ENCODE measurements around the gene CFAP20.

Gene CFAP20

DNA sequence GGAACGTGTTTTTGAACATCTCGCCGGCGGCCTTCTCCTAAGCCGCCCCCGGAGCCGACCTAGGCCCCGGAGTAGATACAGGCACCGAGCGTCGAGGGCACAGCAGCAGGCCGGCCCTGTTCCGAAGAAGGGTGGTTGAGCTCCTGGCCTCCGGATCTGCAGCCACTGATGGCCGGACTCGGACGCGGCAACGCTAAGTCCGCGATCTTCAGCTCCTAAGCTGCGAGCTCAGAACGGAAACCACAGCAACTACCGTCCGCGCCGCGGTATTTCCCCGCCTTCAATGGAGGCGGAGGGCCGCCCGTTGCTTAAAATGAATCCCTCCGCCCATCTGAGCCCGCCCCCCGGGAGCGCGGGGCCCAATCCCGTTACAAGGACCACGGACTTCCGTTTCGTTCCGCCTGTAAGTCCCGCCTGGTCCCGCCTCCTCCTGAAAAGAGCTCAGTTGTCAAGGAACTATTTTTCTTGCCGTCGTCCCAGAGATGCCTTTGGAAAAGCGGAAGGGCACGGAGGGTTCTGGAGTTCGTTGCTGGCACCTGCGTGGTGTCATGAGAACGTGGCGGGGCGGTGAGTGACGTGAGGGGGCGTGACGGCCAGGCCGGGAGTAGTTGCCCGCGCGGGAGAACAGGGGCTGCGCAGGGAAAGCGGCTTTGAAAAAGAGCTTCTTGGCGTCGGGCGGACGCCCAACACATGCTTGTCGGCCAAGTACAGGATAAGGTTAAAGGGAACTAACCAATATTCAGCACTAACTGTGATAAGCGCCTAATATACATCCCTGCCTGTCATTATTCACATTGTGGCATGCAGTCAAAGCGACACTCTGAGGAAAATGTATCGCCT, at the start of gene CFAP20:
CFAP20 (minus strand) TSS at position 285 of the 840 bp plus-strand sequence; CDS start at position 19, 266 bp downstream.
- peak; percentile 90 for DNase-seq

DNA sequence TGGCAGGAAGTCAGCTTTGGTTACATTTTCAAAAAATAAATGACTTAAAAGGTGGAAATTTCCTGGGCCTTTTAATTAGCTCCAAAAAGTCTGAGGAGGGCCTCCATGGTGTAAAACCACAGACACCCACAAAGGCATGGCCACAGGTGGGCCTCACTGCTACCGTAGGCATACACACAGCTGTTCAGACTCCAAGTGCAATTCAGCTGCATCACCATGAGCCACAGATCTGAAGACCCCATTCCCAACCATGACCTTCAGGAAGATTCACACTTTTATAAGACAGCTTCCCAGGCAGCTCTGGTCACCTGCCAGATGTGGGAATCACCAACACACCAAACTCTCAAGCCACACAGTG, 48.2 kb upstream of the CFAP20 start:
- DNase-seq: no peak

DNA sequence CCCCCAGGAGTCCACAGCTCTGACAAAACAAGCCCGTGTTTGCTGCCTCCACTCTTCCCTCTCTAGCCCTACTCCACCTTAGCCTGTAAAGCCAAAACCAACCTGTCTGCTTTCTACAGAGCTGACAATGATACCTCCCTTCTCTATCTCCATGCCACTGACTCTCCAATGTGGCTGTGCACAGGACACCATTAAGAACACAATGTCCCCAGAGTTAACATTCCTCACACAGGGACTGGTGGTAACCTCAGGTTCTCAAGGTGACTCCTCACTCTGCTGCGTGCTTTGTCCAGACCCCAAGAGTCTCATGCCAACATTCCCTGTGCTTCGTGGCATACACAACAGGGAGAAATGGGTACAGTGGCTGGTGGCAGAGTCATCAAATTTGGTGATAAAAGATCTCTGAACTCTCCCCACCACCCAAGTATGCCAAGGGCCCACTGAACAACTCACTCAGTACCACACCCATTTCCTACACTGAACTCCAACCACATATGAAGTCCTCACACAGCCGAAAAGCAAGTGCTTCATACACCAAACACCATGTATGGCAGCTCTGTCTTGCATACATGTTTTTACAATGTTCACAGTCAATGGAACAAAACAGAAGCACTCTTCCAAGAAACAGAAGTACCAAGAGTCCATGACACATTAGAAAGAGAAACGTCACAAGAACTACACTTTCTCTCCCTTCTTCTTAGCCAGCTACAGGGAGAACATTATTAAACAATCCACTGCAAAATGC, 47.6 kb upstream of the CFAP20 start:
- DNase-seq: no peak

DNA sequence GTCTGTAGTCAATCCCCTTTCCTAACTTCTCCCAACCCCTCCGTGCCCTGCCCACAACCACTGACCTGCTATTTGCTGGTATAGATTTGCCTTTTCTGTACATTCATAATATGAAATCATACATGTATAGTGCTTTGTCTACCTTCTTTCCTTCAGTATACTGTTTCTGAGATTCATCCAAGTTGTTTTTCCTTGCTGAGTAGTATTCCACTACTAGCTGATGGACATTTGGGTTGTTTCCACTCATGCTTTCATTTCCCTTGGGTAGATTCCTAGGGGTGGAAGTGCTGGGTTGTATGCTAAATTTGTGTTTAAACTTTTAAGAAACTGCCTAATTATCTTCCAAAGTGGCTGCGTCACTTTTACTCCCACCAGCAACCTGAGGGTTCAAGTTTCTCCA, 41.0 kb upstream of the CFAP20 start:
- no peak for DNase-seq

DNA sequence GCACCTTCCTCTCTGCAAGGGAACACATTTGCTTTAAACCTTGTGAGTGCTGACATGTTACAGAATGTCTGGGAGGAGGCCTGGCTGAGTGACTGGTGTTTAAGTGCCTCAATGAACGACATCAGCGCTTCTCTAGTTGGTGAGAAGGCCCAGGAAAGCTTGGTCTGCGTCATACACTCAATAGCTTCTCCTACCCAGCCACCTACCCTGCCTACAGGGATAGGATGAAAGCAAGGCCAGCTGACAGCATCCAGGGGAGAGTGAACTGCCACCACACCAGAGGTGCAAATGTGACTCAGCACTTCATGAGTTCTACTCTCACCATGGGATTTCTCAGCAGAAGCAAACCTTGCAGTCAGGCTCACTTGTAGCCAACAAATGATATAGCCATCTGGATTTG, 31.7 kb upstream of the CFAP20 start:
- no peak for DNase-seq

DNA sequence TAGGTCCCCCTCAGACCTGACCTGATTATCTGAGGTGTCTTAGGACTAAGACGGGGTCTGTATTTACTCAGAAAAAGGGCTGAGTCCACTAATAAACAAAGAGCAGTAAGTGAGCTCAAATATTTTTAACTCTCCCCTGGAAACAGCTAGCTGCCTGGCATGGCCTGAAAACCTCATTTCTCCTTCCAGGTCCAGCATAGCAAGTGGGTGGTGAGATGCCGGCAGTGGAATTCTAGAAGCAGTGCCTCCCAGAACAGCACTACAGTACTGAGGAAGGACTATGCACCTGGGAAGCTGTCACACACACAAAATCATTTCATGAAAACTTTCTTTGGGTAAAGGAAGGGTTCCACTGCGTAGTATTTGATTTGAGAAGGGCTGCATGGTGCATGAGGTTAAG, 29.5 kb upstream of the CFAP20 start:
- no peak for DNase-seq

DNA sequence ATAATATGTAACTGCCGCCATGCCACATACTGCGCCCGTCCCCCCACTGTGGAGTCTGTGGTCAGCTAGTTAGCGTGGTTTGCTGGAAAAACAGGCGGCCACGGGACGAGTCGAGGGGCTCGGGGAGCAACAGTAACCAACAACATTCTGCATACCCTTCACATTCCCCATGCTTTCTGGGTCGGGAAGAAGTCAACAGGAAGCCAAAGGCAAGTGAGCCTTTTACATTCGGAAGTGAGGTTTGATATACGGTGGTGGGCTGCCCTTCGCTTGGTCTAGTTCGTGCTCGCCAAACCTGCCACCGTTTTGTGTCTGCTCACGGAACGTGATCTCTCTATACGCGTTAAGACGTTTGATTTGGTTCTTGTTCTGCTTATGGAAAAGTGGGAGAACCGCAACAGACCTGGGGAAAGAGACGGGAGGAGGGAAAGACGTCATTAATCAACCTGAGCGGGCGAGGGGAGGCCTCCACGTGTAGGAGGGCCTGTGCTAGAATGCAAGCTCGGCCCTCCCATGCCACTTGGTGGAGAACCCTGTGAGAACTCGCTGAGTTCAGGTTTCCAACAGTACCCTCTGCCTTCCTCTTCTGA, 28.9 kb upstream of the CFAP20 start:
- DNase-seq: no peak

DNA sequence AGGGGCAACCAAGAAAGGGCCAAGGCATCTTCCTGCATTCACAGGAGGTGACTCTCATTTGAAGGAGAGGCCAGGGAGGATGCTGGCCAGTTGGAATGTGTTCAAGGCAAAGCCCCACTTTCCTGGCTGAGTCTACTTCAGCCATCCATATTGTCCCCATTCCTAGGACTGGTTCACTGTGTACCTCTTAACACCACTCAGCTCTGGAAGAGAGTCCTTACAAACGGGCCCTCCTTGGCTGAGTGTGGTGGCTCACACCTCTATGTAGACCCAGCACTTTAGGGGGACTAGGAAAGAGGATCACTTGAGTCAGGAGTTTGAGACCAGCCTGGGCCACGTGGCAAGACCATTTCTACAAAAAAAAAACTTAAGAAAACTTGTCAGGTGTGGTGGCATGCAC, 28.1 kb upstream of the CFAP20 start:
- DNase-seq: no peak

DNA sequence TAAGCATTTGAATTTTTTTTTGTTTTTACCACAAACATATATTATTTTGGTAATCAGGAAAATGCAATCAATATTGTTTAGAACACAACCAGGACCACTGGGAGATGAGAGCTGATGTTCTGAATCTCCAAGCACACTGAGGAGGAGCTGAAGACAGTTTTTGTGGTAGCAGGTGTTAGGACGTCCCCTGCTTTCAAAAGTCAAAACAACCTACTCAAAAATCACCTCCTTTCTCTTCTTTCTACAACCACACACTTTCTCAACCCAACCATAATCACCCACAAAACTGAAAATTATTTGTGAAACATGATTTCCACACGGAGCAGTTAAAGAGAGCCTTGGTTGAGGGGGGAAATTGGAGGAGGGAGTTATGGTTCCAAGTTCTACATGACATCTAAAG, 26.7 kb upstream of the CFAP20 start:
- DNase-seq: no peak

DNA sequence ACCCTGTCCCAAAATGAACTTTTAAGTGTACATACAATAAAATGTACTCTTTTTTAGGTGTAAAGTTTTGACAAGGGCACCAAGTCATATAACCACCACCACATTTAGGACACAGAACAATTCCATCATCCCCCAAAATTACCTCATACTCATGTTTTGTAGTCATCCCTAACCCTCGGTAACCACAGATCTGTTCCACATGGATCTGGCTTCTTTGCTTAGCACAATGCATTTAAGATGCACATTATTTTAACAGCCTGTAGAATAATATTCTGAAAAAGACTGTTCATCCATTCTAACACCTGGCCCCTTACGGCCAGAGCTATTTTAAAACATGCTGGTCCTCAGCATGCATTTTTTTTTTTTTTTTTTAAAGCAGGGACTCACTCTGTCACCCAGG, 25.2 kb upstream of the CFAP20 start:
- no peak for DNase-seq

DNA sequence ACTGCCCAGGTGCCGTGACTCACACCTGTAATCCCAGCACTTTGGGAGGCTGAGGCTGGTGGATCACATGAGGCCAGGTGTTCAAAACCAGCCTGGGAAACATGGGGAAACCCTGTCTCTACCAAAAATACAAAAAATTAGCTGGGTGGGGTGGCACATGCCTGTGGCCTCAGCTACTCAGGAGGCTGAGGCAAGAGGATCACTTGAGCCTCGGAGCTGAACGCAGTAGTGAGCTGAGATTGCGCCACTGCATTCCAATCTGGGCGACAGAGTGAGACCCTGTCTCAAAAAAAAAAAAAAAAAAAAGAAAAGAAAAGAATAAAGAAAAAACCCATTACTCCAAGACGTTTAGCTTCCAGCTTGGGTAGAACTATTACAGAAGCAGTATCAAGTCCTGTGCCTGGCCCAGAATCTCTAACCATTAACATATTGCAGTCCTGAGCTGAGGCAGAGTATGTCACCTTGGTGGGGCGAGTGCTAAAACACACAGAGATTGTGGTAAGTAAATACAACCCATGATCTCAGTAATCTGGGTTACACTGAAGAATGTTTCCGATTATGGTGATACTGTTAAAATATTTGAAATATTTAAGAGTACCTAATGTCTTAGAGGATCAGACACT, 23.2 kb upstream of the CFAP20 start:
- no peak for DNase-seq

DNA sequence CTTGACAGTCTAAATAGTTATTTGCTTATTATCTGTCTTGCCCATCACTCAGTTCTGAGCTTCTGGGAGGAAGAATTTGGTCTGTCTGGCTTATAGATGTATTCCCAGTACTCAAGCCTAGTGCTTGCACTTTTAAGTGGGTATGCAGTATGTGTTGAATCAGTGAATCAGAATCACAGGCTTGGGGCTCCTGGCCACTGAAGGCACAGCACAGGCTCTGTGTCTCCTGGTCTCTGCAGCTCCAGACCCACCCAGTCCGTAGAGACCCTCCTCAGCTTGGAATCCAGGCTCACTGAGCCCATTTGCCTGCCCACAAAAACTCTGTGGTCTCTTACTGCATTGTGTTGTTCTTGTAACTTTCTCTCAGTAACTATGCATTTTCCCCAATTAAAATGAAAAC, 19.3 kb upstream of the CFAP20 start:
- DNase-seq: no peak

DNA sequence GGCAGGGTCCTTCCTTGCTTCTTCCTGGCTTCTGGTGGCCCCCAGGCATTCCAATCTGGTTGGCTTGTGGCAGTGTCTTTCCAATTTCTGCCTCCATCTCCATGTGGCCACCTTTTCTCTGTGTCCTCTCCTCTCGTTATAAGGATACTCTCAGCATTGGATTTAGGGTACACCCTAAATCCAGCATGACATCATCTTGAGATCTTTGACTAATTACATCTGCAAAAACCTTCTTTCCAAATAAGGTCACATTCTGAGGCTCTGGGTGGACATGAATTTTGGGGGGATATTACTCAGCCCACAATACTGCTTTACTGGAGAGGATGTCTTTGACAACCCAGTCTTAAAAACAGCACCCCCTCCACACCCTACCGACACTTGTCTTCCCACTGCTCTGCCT, 18.9 kb upstream of the CFAP20 start:
- no peak for DNase-seq

DNA sequence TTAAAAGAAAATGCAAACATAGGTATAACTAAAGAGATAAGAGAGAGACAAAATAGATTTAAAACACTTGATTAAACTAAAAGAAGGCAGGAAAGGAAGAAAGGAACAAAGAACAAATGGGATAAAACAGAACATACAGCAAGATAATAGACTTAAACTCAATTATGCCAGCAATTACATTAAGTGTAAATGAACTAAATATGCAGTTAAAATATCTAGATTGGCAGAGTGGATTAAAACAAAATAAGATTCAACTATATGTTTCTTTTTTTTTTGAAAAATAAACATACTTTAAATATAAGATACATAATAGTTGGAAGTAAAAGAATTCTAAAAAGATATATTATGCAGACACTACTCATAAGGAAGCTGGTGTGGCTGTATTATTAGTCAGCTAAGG, 9.7 kb upstream of the CFAP20 start:
- DNase-seq: no peak

DNA sequence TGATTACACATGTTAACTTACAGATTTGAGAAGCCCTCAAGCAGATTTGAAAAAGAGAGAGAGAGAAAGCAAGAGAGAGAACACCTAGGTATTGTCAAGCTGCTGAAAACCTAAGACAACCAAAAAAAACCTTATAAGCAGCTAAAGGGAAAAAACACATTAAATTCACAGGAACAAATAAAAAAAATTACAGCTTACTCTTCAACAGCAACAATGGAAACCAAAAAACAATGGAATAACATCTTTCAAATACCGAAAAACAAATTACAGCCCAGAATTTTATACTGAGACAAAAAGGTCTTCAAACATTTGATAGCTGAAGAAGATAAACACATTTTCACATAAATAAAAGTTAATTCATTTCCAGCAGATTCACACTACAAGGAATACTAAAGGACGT, 8.4 kb upstream of the CFAP20 start:
- DNase-seq: no peak

DNA sequence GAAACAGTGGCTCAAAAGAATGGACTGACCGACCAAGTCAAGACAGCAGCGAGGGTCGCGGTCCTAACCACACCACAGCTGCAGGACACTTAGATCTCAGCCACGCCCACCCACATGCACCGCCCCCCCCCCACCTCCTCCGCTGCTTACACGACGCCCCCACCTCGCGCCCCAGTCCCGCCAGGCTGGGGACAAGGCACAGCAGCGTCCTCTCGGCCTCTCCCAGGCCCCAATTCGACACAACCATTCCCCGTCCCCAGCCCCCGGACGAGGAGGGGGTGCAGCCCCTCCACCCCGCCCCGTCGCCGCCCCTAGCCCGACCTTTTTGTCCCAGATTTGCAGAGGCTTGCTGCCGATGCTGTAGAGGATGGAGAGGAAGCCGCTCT, 477 bp downstream of the CFAP20 start:
- DNase-seq: no peak

DNA sequence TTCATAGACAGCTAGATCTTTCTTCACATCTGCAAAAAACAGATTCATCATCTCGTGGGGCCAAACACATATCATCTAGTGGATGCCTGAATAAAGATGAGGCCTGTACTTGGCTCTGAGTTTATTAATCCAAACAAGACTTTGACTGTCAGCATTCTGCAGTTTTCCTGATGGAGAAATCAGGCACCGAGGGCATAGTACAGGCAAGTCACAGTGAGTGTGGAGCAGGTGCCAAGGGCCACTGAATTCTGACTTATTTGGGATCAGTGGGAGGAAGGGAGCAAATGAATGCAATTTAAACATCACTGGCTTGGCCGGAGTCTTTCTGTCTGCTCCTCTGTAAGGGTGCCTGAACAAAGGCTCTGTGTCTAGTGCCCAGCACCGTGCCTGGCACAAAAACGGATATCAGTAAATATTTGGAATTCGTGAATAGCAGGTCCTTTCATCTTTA, 975 bp downstream of the CFAP20 start:
- no peak for DNase-seq

DNA sequence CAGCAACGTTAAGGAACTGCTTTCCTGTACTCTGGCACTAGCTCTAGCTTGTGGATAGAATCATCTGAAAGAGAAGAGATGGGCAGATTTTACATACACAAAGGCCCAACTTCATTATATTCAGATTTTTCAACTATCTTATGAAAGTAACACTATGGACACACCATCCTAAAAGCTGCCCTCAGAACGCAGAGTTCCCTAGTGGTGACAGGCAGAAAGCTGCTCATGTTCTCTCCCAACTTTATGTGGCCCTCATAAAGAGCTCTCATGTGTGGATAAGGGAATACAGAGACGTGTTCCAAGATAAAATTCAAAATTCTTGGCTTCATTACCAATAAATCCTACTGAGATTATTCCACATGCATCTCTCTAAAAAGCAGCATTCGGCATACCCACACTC, 1.5 kb downstream of the CFAP20 start:
- DNase-seq: no peak

DNA sequence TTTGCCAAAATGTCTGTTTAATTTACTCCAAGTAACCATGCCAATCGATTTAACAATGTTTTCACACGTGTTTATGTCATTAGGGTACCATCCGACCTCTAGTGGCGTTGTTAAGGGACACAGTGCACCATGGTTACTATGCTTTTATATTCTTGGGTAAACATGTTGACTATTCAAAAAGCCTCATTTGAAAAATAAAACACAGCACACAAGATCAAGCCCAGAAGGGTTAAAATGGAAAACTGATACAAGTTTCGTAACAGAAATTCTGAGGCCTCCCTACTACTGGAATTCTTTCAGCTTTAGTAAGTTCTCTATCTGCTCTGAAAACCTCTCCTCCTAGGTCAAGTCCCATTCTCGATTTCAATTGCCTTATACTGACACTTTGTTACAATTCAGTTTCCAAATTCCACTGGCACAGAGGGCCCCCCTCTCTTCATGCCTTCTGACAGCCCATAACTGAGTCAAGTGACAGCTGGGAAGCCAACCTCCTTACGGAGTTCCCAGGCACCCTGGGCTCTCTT, 2.1 kb downstream of the CFAP20 start:
- no peak for DNase-seq

DNA sequence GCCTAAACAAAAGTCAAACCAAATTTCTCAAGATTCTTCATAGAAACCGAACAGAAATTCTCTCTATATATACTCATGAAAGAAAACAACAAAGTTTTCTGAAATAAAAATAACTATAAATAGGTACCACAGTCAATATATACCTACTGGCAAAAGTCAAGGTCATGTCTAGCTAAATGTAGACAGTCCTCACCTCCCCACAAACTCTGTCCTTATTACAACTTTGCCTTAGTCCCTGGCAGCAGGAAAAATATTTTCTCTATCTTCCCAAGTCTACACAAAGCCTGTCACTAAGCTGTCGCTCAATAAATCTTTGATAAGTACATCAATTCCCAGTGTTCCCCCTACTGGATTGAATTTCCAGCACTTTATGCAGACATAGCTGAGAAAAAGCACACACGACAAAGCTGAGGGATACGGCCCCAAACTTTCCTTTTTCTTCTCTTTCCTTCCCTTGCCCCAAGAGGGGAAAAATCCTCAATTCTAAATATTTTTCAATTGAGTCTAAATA, 2.7 kb downstream of the CFAP20 start:
- no peak for DNase-seq

DNA sequence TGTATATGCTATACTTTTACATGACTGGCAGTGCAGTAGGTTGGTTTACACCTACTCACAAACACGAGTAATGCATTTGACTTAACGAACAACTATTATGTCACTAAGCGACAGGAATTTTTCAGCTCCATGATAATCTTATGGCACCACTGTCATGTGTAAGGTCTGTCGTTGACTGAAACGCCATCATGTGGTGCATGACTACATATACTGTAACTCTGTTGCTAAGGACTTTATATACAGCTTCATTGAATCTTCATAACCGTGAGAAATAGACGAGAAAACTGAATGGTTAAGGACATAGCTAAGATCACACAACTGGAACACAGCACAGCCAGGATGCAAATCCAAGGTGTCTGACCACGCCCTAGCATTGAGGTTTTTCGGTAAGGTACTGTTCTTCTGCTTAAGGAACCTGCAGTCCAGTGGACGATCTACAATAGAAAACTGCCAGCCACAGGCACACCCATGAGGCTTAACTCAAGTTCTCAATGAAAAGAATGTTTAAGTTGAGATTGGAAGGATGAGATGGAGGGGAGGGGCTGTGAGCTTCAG, 3.3 kb downstream of the CFAP20 start:
- DNase-seq: no peak

DNA sequence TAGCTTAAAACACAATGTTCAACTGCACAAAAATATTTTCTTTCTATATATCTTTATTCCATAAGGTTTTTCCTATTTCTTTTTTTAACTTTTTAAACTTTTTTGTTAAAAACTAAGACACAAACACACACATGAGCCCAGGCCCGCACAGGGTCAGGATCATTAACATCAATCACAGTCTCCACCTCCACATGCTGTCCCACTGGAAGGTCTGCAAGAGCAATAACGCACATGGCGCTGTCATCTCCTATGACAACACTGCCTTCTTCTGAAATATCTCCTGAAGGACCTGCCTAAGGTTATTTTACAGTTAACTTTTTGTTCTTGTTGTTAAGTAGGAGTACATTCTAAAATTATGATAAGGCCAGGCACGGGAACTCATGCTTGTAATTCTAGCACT, 4.1 kb downstream of the CFAP20 start:
- no peak for DNase-seq

DNA sequence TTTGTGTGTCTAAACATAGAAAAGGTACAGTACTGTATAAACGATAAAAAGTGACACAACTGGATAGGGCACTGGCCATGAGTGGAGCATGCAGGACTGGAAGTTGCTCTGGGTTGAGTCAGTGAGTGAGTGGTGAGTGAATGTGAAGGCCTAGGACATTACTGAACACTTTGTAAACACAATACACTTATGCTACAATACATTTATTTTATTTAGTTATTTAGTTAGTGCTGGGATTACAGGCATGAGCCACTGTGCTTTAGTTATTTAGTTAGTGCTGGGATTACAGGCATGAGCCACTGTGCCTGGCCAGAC, 4.6 kb downstream of the CFAP20 start:
- DNase-seq: no peak

Measured in NCI-H2029 treated with DMSO at 0.1 percent for 48 hours (cell line).